GM19193 (cell line): ENCODE measurements around the gene CHD3.

Source experiments
- POLR2A ChIP-seq: IDR thresholded peaks from 4 replicates; pipeline ENCODE4 v1.6.1; 2011; ENCODE audit not compliant: insufficient read depth, insufficient read length; ENCODE audit errors: extremely low read depth

Gene CHD3

GRCh38 chr17:7878234-7878633 lies 10.4 kb upstream of the CHD3 start:
- no peak for TF ChIP-seq POLR2A

- TF ChIP-seq POLR2A, result no peak
Measured at GRCh38 chr17:7880076-7880868, 8.3 kb upstream of the CHD3 start.

- TF ChIP-seq POLR2A, result no peak
Measured at GRCh38 chr17:7881276-7882054, 7.1 kb upstream of the CHD3 start.

- TF ChIP-seq POLR2A, result no peak
Measured at GRCh38 chr17:7882068-7882467, 6.5 kb upstream of the CHD3 start.

GRCh38 chr17:7882629-7883028 lies 6.0 kb upstream of the CHD3 start:
- TF ChIP-seq POLR2A, result no peak

GRCh38 chr17:7883781-7884386 lies 4.7 kb upstream of the CHD3 start:
- no peak for TF ChIP-seq POLR2A

- TF ChIP-seq POLR2A, result no peak
Measured at GRCh38 chr17:7884581-7885366, 3.8 kb upstream of the CHD3 start.

GRCh38 chr17:7885367-7886226 lies 3.0 kb upstream of the CHD3 start:
- peak; percentile 66 for TF ChIP-seq POLR2A

- TF ChIP-seq POLR2A, result no peak
Measured at GRCh38 chr17:7886227-7887037, 2.2 kb upstream of the CHD3 start.

- no peak for TF ChIP-seq POLR2A
Measured at GRCh38 chr17:7887038-7887481, 1.5 kb upstream of the CHD3 start.

- TF ChIP-seq POLR2A, result no peak
Measured at GRCh38 chr17:7887482-7888183, 956 bp upstream of the CHD3 start.

- TF ChIP-seq POLR2A, result no peak
Measured at GRCh38 chr17:7889166-7889955, 772 bp downstream of the CHD3 start.
